ENCODE measurements around the gene OR6Q1.

DNA sequence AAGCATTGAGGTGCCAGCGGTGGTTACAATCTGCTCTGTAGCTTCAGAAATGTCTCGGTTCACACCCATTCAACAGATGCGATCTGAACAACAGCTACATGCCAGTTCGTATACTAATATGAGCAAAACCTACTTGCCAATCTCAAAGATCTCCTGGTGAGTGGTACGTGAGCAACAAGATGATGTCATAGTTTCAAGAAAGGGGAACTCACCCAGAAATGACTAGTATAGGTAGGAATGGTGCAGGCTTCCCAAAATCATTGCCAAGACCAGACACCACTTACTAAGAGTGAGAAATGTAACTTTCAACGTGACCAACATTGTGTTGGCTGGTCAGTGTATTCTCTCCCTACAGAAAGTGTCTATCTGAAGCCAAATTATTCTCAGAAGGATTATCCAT is 31.1 kb downstream of the OR6Q1 start:
- TF ChIP-seq EZH2 (IDR thresholded peaks at IDR 0.05) (no peak), CTCF (IDR thresholded peaks at IDR 0.05) (no peak), EZH2phosphoT487 (IDR thresholded peaks at IDR 0.05) (no peak)

All from neural progenitor cell (in vitro differentiated cells).